Gastroesophageal sphincter (tissue), 3 donors: ENCODE measurements around the gene PROM2.

ENCODE experiments used
- CTCF ChIP-seq, 4 experiments: fragments of 200-600 bp in 2 of 4; fragments of 450-650 bp in 2 of 4; sonication (generic) in 1 of 4; IDR thresholded peaks; one replicate each; pipeline ENCODE4 v1.5.1; 2017 to 2019; ENCODE audit warnings: antibody characterized with exemption in 4 of 4, mild to moderate bottlenecking in 2 of 4, moderate library complexity in 2 of 4
- EP300 ChIP-seq: sonication (generic); formaldehyde crosslinking; IDR thresholded peaks from one replicate; pipeline ENCODE4 v1.6.1; 2017; ENCODE audit warnings: antibody characterized with exemption, mild to moderate bottlenecking
- POLR2A ChIP-seq, 2 donors: fragments of 450-650 bp; IDR thresholded peaks; one replicate each; pipeline ENCODE4 v1.6.1; 2017; ENCODE audit warnings: antibody characterized with exemption in 2 of 2, mild to moderate bottlenecking in 2 of 2, moderate library complexity in 1 of 2
- POLR2AphosphoS5 ChIP-seq: sonication (generic); formaldehyde crosslinking; IDR thresholded peaks from one replicate; pipeline ENCODE4 v1.6.1; 2017; ENCODE audit warnings: antibody characterized with exemption

- TF ChIP-seq CTCF (IDR thresholded peaks at IDR 0.05) = no peak
- no peak for TF ChIP-seq POLR2AphosphoS5
- no peak for TF ChIP-seq EP300
- no peak for TF ChIP-seq POLR2A (IDR thresholded peaks at IDR 0.05)
Observed at GRCh38 chr2:95225658-95226057, 48.6 kb upstream of the PROM2 start.
